Ascending aorta (tissue), 2 donors: ENCODE data around the gene PGM1. TPM values are rescaled to one million over a fixed set of nuclear protein-coding genes. Genes with fewer than 3 reads are reported as not detected.

Source experiments
- DNase-seq, 2 donors: peaks; one replicate each; pipeline ENCODE4 v3.0.0-alpha.2; 2019; ENCODE audit warnings: low spot score in 2 of 2
- H3K27ac ChIP-seq, 2 donors: fragments of 200-600 bp; sonication (generic); one replicate each; pipeline ENCODE4 v1.5.1; 2016 to 2017; ENCODE audit warnings: mild to moderate bottlenecking in 1 of 2
- H3K27me3 ChIP-seq: fragments of 200-600 bp; sonication (generic); one replicate; pipeline ENCODE4 v1.5.1; 2017
- H3K36me3 ChIP-seq, 2 donors: fragments of 200-600 bp; sonication (generic); one replicate each; pipeline ENCODE4 v1.5.1; 2016
- H3K4me1 ChIP-seq, 2 donors: fragments of 200-600 bp; sonication (generic); one replicate each; pipeline ENCODE4 v1.5.1; 2016 to 2017; ENCODE audit warnings: mild to moderate bottlenecking in 1 of 2
- H3K4me3 ChIP-seq, 2 donors: fragments of 200-600 bp; sonication (generic); one replicate each; pipeline ENCODE4 v1.5.1; 2016 to 2017; ENCODE audit warnings: mild to moderate bottlenecking in 1 of 2
- H3K9me3 ChIP-seq, 2 donors: fragments of 200-600 bp; sonication (generic); one replicate each; pipeline ENCODE4 v1.5.1; 2016
- intact Hi-C: fragments of 100-400 bp; cut with DNase I; formaldehyde crosslinking; loops from one replicate; pipeline ENCODE4 v1.15.1; 2023
- total RNA-seq: library from RNA; depleted of rRNA; stranded (reverse); fragments of >200 nt; gene quantifications from one replicate; pipeline ENCODE4 v1.1.0, GENCODE V29; 2016
- TF ChIP-seq, protein P1 (sequence below), 3 experiments: fragments of 200-600 bp in 2 of 3; fragments of 450-650 bp in 1 of 3; sonication (generic) in 2 of 3; IDR thresholded peaks; one replicate each; pipeline ENCODE4 v1.5.1; 2016 to 2019; ENCODE audit warnings: antibody characterized with exemption in 3 of 3, mild to moderate bottlenecking in 1 of 3, moderate library complexity in 1 of 3

The PGM1 gene
- total RNA-seq, 1 donor from 2014 or later = 23.7 TPM

DNA sequence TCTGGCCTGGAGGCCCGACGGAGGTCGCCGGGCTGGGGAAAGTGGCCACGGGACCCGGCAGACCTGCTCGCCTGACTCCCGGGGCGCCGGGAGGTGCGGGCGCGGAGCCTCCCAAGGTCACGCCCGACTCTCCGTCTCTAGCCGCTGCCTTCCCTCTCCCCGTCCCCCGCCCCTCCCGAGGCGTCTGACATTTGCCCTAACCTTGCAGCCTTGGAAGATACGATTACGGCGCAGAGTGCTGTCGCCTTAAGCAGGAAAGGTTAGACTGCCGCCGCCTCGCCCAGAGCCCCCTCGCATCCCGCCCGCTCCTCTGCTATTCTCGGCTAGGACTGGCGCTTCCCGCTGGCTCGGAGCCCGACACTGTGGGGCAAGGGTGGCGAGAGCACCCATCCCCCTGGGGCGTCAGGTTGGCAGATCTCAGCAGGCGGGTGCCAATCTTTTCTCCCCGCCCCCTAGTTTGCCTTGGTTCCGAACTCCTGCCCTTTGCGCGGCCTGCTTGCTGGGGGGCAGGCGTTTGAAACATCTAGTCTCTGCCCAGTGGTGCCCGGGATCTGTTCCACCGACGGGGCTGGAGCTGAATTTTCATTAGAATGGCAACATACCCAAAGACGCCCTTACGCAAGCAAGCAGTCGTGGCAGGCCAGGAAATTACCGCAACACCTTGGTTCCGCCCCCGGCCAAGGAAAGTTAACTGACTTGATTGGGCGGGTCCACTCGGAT, 835 bp downstream of the PGM1 start:
- intact Hi-C loops = loop anchor here (5.0 kb wide), 1 partner anchor 1828 kb away; the partner anchor contains the start of genes LEPR and LEPROT
- Histone ChIP-seq H3K27ac (peak overlapping the region; percentile 92 to 94), H3K36me3 (no peaks in the 10 kb centered on the region), H3K4me1 (peaks cover 0 to 23% of the 10 kb centered on the region in 2 donors), H3K27me3 (no peaks in the 10 kb centered on the region), H3K4me3 (peak overlapping the region; percentile 87 to 89), H3K9me3 (no peaks in the 10 kb centered on the region)
- DNase-seq = peak; percentile 49 to 83
- TF ChIP-seq, protein P1, sequence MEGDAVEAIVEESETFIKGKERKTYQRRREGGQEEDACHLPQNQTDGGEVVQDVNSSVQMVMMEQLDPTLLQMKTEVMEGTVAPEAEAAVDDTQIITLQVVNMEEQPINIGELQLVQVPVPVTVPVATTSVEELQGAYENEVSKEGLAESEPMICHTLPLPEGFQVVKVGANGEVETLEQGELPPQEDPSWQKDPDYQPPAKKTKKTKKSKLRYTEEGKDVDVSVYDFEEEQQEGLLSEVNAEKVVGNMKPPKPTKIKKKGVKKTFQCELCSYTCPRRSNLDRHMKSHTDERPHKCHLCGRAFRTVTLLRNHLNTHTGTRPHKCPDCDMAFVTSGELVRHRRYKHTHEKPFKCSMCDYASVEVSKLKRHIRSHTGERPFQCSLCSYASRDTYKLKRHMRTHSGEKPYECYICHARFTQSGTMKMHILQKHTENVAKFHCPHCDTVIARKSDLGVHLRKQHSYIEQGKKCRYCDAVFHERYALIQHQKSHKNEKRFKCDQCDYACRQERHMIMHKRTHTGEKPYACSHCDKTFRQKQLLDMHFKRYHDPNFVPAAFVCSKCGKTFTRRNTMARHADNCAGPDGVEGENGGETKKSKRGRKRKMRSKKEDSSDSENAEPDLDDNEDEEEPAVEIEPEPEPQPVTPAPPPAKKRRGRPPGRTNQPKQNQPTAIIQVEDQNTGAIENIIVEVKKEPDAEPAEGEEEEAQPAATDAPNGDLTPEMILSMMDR (IDR thresholded peaks at IDR 0.05) = no peak

DNA sequence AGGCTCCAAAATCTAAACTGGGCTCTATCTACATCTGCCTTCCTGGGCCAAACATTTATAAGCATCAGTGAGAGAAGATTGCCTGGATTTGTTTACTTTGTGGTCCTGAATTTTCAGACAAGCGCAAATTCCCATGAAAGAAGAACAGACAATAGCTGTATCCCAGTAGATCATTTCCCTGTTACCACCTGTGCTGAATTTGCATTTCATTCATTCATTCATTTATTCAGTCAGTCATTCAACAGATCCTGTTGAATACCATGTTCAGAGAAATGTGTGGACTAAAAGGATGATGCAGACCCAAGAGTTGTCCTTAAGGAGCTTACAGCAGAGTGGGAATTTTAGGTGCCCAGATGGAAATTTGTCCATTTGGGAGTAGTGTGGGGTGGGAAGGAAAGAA, 2.2 kb downstream of the PGM1 start:
- no peaks in the 10 kb centered on the region for H3K36me3 ChIP-seq
- H3K27me3 ChIP-seq = no peaks in the 10 kb centered on the region
- DNase-seq = no peak
- peak overlapping the region in 1 of 2 donors; percentile 92 for H3K27ac ChIP-seq
- H3K9me3 ChIP-seq = no peaks in the 10 kb centered on the region
- no peak overlapping the region for H3K4me3 ChIP-seq
- TF ChIP-seq, protein P1 (IDR thresholded peaks at IDR 0.05) = no peak
- intact Hi-C loops = no loop called here
- peaks cover 0 to 15% of the 10 kb centered on the region in 2 donors for H3K4me1 ChIP-seq

DNA sequence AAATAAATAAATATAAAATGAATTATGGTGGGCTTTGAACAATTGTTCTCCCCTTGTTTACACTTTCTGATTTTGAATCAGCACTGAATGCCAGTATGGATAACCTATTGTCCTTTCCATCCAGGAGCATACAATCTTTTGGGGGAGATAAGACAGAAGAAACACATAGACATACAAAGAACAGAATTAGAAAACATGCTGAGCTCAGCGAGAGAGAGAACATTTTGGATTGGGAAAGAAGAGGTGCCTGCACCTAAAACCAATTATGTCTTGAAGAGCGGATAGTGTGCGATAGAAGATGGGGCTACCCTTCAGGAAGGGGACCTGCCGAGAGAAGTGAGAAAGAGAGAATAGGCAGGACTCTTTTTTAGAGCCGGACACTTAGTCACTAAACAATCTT, 6.6 kb downstream of the PGM1 start:
- Histone ChIP-seq H3K9me3 (no peaks in the 10 kb centered on the region), H3K4me3 (no peak overlapping the region), H3K27ac (no peak overlapping the region), H3K27me3 (no peaks in the 10 kb centered on the region), H3K36me3 (no peaks in the 10 kb centered on the region), H3K4me1 (peaks cover 0 to 6% of the 10 kb centered on the region in 2 donors)
- TF ChIP-seq, protein P1 (IDR thresholded peaks at IDR 0.05) = no peak
- DNase-seq = no peak
- intact Hi-C loops = no loop called here

DNA sequence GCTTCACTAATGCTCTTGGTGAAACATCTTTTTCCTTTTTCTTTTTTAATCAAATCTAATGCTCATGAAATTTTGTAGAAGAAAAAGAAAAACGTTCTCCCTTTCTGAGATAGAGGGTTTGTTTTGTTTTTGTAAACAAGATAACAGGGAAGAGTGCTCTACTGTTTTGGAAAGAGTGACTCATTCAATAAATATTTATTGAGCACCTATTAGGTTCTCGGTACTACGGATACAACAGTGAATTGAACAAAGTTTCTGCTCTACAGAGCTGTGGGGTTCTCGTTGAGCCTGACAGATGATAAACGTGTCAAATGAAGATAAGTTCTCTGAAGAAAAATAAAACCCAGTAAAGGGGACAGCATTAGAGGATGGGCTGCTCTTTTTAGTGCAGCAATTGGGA, 7.0 kb downstream of the PGM1 start:
- DNase-seq = no peak
- Histone ChIP-seq H3K9me3 (no peaks in the 10 kb centered on the region), H3K4me3 (no peak overlapping the region), H3K27ac (no peak overlapping the region), H3K4me1 (peaks cover 0 to 6% of the 10 kb centered on the region in 2 donors), H3K36me3 (no peaks in the 10 kb centered on the region), H3K27me3 (no peaks in the 10 kb centered on the region)
- intact Hi-C loops = no loop called here
- TF ChIP-seq, protein P1 (IDR thresholded peaks at IDR 0.05) = no peak

DNA sequence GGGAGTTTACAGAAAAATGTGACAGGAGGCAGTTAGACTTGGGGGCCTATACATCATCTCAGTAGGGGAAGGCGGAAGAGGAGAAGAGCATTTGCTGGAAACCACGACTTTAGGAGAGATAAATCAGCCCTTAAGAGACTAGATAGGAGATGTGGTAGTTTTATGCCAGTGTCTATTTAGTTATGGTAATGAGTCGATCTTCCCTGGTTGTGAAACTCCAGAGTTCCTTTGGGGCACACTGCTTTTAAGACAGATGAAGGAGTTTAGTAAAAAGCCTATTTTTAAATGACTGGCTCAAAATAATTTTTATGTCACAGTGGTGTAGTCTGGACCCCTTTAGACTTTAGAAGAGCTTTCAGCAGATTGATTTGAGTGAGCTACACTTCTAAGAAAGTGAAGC, 7.8 kb downstream of the PGM1 start:
- TF ChIP-seq, protein P1 (IDR thresholded peaks at IDR 0.05) = no peak
- Histone ChIP-seq H3K36me3 (no peaks in the 10 kb centered on the region), H3K4me1 (no peaks in the 10 kb centered on the region), H3K27me3 (no peaks in the 10 kb centered on the region), H3K9me3 (no peaks in the 10 kb centered on the region), H3K27ac (no peak overlapping the region), H3K4me3 (no peak overlapping the region)
- intact Hi-C loops = no loop called here
- no peak for DNase-seq
